Measurements from ENCODE around the gene SLC5A8. TPM values are rescaled to one million over a fixed set of nuclear protein-coding genes. Genes with fewer than 3 reads are reported as not detected.

SLC5A8 gene
- total RNA-seq, 1 experiment from 2014 or later, result not detected

DNA sequence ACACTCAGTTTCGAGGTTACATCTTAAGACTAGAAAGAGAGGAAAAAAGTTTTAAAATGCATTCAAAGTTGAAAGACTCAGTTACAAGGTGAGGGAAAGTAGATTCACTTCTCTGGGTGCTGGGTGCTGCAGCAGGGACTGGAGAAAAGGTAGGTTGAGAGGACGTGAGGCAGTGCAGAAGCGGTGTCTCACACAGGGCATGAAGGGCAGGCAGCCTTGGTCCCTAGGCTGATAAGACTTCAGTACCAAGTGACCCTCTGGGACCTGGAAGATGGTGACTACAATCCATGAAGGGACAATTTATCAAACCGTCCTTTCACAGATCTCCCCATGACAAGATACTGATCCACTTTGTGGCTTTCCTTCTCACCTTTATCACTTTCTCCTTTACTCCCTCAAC, 47.3 kb upstream of the SLC5A8 start:
- Histone ChIP-seq H3K36me3 (ENCODE audit: control insufficient read depth in 1 of 2, insufficient read depth in 2 of 2, low read length in 2 of 2) (no peaks in the 10 kb centered on the region), H3K9me2 (ENCODE audit: insufficient read depth) (no peaks in the 10 kb centered on the region), H3K9ac (ENCODE audit: low read length) (no peak overlapping the region), H3K27me3 (ENCODE audit: insufficient read depth, low read length) (no peaks in the 10 kb centered on the region; the same call in 1 of the 2 replicates), H3K4me3 (replicated peaks in 1 of 2; ENCODE audit: low read depth in 1 of 2, low read length in 2 of 2) (no peak overlapping the region), H3K27ac (ENCODE audit: low read depth, low read length) (no peak overlapping the region), H3K9me3 (ENCODE audit: control insufficient read depth in 1 of 2, insufficient read depth in 1 of 2, low read depth in 1 of 2, low read length in 2 of 2) (no peaks in the 10 kb centered on the region), H4K20me1 (ENCODE audit: insufficient read depth) (no peaks in the 10 kb centered on the region), H3K4me1 (ENCODE audit: control insufficient read depth in 1 of 2, insufficient read depth in 2 of 2, low read length in 2 of 2) (no peaks in the 10 kb centered on the region), H3K4me2 (ENCODE audit: low read length) (no peak overlapping the region), H2AFZ (ENCODE audit: low read depth, low read length, poor library complexity, severe bottlenecking) (no peak overlapping the region), H3K79me2 (ENCODE audit: insufficient read depth, low read length) (no peaks in the 10 kb centered on the region)
- intact Hi-C loops (cut with micrococcal nuclease), result no loop called here
- no TSS peak for BruUV-seq (replicated peaks)
- ATAC-seq (no peak), DNase-seq (ENCODE audit: low read depth, low spot score) (no peak)
- TF ChIP-seq EZH2 (IDR thresholded peaks at IDR 0.05) (no peak), SP1 (IDR thresholded peaks at IDR 0.05; ENCODE audit: low read depth) (no peak), EGR1 (IDR thresholded peaks at IDR 0.05; ENCODE audit: low read depth) (no peak), ELF1 (IDR thresholded peaks at IDR 0.05; ENCODE audit: borderline replicate concordance, low read depth) (no peak), TCF7L2 (IDR thresholded peaks at IDR 0.05; ENCODE audit: borderline replicate concordance, extremely low read depth, insufficient read depth, insufficient read length) (no peak), FOSL1 (IDR thresholded peaks at IDR 0.05; ENCODE audit: low read depth) (no peak)
- RAD21 ChIA-PET (ENCODE audit: low non-redundant PET in 1 of 2, low total read pairs in 2 of 2, uncharacterized antibody in 2 of 2, unreplicated experiment in 2 of 2), result no interaction called here
- CTCF ChIA-PET, result no interaction called here
- POLR2A ChIA-PET, result no interaction called here

DNA sequence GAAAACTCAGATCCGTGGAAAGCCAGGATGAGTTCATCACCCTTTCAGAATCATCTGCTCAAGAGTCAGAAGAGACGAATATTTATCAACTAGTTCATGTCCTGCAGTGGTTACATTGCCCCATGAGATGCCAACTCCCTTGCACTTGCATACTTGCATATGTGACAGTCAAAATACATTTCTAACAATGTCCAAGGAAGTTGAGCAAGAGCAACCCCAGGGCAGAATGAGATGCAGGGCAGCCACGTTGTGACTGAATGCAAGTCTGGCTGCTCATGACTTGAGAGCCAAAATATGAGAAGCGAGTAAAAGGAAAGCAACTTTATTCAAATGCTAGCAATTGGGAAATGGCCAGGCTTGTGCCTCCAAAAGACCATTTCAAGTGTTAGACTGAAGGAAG, 46.2 kb upstream of the SLC5A8 start:
- Histone ChIP-seq H3K36me3 (ENCODE audit: control insufficient read depth in 1 of 2, insufficient read depth in 2 of 2, low read length in 2 of 2) (no peaks in the 10 kb centered on the region), H3K79me2 (ENCODE audit: insufficient read depth, low read length) (no peaks in the 10 kb centered on the region), H3K27ac (ENCODE audit: low read depth, low read length) (no peak overlapping the region), H4K20me1 (ENCODE audit: insufficient read depth) (no peaks in the 10 kb centered on the region), H3K9me3 (ENCODE audit: control insufficient read depth in 1 of 2, insufficient read depth in 1 of 2, low read depth in 1 of 2, low read length in 2 of 2) (no peaks in the 10 kb centered on the region), H3K4me3 (replicated peaks in 1 of 2; ENCODE audit: low read depth in 1 of 2, low read length in 2 of 2) (no peak overlapping the region), H3K9me2 (ENCODE audit: insufficient read depth) (no peaks in the 10 kb centered on the region), H2AFZ (ENCODE audit: low read depth, low read length, poor library complexity, severe bottlenecking) (no peak overlapping the region), H3K4me2 (ENCODE audit: low read length) (no peak overlapping the region), H3K4me1 (ENCODE audit: control insufficient read depth in 1 of 2, insufficient read depth in 2 of 2, low read length in 2 of 2) (no peaks in the 10 kb centered on the region), H3K9ac (ENCODE audit: low read length) (no peak overlapping the region), H3K27me3 (ENCODE audit: insufficient read depth, low read length) (no peaks in the 10 kb centered on the region; the same call in 1 of the 2 replicates)
- BruUV-seq (replicated peaks), result no TSS peak
- DNase-seq (ENCODE audit: low read depth, low spot score), result no peak
- ChIA-PET RAD21 (ENCODE audit: low non-redundant PET in 1 of 2, low total read pairs in 2 of 2, uncharacterized antibody in 2 of 2, unreplicated experiment in 2 of 2) (no interaction called here), POLR2A (no interaction called here), CTCF (no interaction called here)
- intact Hi-C loops (cut with micrococcal nuclease), result no loop called here
- no peak for TF ChIP-seq EGR1 (IDR thresholded peaks at IDR 0.05; ENCODE audit: low read depth)
- no peak for TF ChIP-seq TCF7L2 (IDR thresholded peaks at IDR 0.05; ENCODE audit: borderline replicate concordance, extremely low read depth, insufficient read depth, insufficient read length)
- no peak for TF ChIP-seq SIN3A (IDR thresholded peaks at IDR 0.05; ENCODE audit: low read depth)
- TF ChIP-seq CEBPB (IDR thresholded peaks at IDR 0.05; ENCODE audit: low read depth), result no peak
- no peak for TF ChIP-seq ZNF274 (IDR thresholded peaks at IDR 0.05; ENCODE audit: low read depth, low read length)
- TF ChIP-seq EZH2phosphoT487 (IDR thresholded peaks at IDR 0.05; ENCODE audit: borderline replicate concordance), result no peak
- no peak for ATAC-seq

All from HCT116 (cell line).